Lung (tissue), 12 donors: ENCODE results near the gene CMIP. TPM values are rescaled to one million over a fixed set of nuclear protein-coding genes. Genes with fewer than 3 reads are reported as not detected.

Experiments used
- ATAC-seq: fragments of 200-7000 bp; cut with Tn5 transposase; one replicate; pipeline ENCODE4 v1.9.1; 2020; ENCODE audit warnings: moderate number of reproducible peaks; ENCODE audit not compliant: insufficient read depth, low FRiP score
- DNase-seq, 3 donors: peaks; one replicate each; pipeline ENCODE4 v3.0.0-alpha.2; 2013 to 2017
- H3K27ac ChIP-seq, 2 donors: one replicate each; pipeline ENCODE4 v1.5.1; 2013; ENCODE audit warnings: mild to moderate bottlenecking in 2 of 2, moderate library complexity in 2 of 2, control low read depth in 1 of 2, inconsistent platforms in 1 of 2, low read depth in 1 of 2, low read length in 1 of 2
- H3K27me3 ChIP-seq, 3 donors: one replicate each; pipeline ENCODE4 v1.5.1; 2013; ENCODE audit warnings: low read length in 2 of 3; ENCODE audit not compliant: control insufficient read depth in 3 of 3, insufficient read depth in 3 of 3
- H3K36me3 ChIP-seq, 4 donors: one replicate each; pipeline ENCODE4 v1.5.1; 2013; ENCODE audit warnings: low read length in 4 of 4, mild to moderate bottlenecking in 1 of 4, moderate library complexity in 1 of 4; ENCODE audit not compliant: control insufficient read depth in 4 of 4, insufficient read depth in 4 of 4
- H3K4me1 ChIP-seq, 5 donors: one replicate each; pipeline ENCODE4 v1.5.1; 2013; ENCODE audit warnings: low read length in 5 of 5, mild to moderate bottlenecking in 2 of 5, moderate library complexity in 1 of 5; ENCODE audit not compliant: control insufficient read depth in 5 of 5, insufficient read depth in 5 of 5
- H3K4me3 ChIP-seq: one replicate; pipeline ENCODE4 v1.5.1; 2013; ENCODE audit warnings: mild to moderate bottlenecking, control low read depth, moderate library complexity
- H3K9ac ChIP-seq, 2 donors: one replicate each; pipeline ENCODE4 v1.5.1; 2013; ENCODE audit warnings: low read length in 2 of 2, control low read depth in 1 of 2; ENCODE audit not compliant: insufficient read depth in 1 of 2
- H3K9me3 ChIP-seq, 4 donors: one replicate each; pipeline ENCODE4 v1.5.1; 2013; ENCODE audit warnings: low read length in 3 of 4, mild to moderate bottlenecking in 1 of 4, moderate library complexity in 1 of 4; ENCODE audit not compliant: control insufficient read depth in 4 of 4, insufficient read depth in 3 of 4
- CTCF ChIP-seq: IDR thresholded peaks from 2 replicates; pipeline ENCODE4 v1.5.1; 2012; ENCODE audit warnings: mild to moderate bottlenecking; ENCODE audit errors: control extremely low read depth, extremely low read depth
- WGBS, 2 donors: extraction: QIAGEN DNeasy Blood & Tissue Kit; methylation state at CpG; one replicate each; pipeline ENCODE4 v1.1.7; 2013; 5-methylcytosine and 5-hydroxymethylcytosine counted together
- polyA plus RNA-seq, 2 donors: library from polyadenylated mRNA; stranded (reverse); fragments of 200-250 nt; gene quantifications; one replicate each; pipeline ENCODE4 v1.2.1, GENCODE V29; 2013
- total RNA-seq, 2 donors: library from RNA; depleted of rRNA in 1 of 2; stranded (reverse); fragments of >200 nt in 1 of 2; gene quantifications; one replicate each; pipeline ENCODE4 v1.2.1, GENCODE V29; 2014 to 2021
- donor health status: control.
- donor health status: control.
- donor health status: Bipolar disorder and iron deficiency.
- donor health status: healthy.
- donor health status: DM: yes; HTN: yes; CAD: no.

The CMIP gene
- total and polyA plus RNA-seq, 4 donors: 11.8 to 80.5 (median 48.6) TPM

- peaks cover 0 to 41% (median 11%) of the 10 kb centered on the region in 5 donors for H3K4me1 ChIP-seq
- H3K36me3 ChIP-seq: no peaks in the 10 kb centered on the region
- H3K4me3 ChIP-seq: no peak overlapping the region
- DNase-seq (no peak), ATAC-seq (no peak)
- WGBS, 2 donors: 90% methylated on average over 22 of the region's 22 CpGs
- no peaks in the 10 kb centered on the region for H3K27me3 ChIP-seq
- no peak overlapping the region for H3K27ac ChIP-seq
- no peak overlapping the region for H3K9ac ChIP-seq
- TF ChIP-seq CTCF: no peak
- peaks cover 0 to 2% (median 0%) of the 10 kb centered on the region in 4 donors for H3K9me3 ChIP-seq
Observed at GRCh38 chr16:81483970-81484595, 39.5 kb downstream of the CMIP start.

- H3K4me1 ChIP-seq: peaks cover 0 to 50% (median 16%) of the 10 kb centered on the region in 5 donors
- no peak for TF ChIP-seq CTCF
- DNase-seq: no peak
- H3K4me3 ChIP-seq: no peak overlapping the region
- 78 to 84% methylated on average over 11 of the region's 11 CpGs for WGBS, 2 donors
- no peak for ATAC-seq
- H3K9ac ChIP-seq: no peak overlapping the region
- no peak overlapping the region for H3K27ac ChIP-seq
- peaks cover 0 to 2% (median 0%) of the 10 kb centered on the region in 4 donors for H3K9me3 ChIP-seq
- no peaks in the 10 kb centered on the region for H3K27me3 ChIP-seq
- no peaks in the 10 kb centered on the region for H3K36me3 ChIP-seq
Observed at GRCh38 chr16:81484908-81485624, 40.5 kb downstream of the CMIP start.

- peaks cover 0 to 55% (median 15%) of the 10 kb centered on the region in 5 donors for H3K4me1 ChIP-seq
- DNase-seq (no peak), ATAC-seq (no peak)
- WGBS, 2 donors: 83 to 91% methylated on average over 21 of the region's 21 CpGs
- H3K9ac ChIP-seq: no peak overlapping the region
- no peak overlapping the region for H3K4me3 ChIP-seq
- no peak overlapping the region for H3K27ac ChIP-seq
- no peak for TF ChIP-seq CTCF
- no peaks in the 10 kb centered on the region for H3K27me3 ChIP-seq
- no peaks in the 10 kb centered on the region for H3K36me3 ChIP-seq
- H3K9me3 ChIP-seq: peaks cover 0 to 2% (median 0%) of the 10 kb centered on the region in 4 donors
Observed at GRCh38 chr16:81485824-81486539, 41.4 kb downstream of the CMIP start.
